Measurements from ENCODE around the gene YAP1. TPM values are rescaled to one million over a fixed set of nuclear protein-coding genes. Genes with fewer than 3 reads are reported as not detected.

YAP1 gene
- total RNA-seq, 1 donor from 2014 or later = 152 TPM

DNA sequence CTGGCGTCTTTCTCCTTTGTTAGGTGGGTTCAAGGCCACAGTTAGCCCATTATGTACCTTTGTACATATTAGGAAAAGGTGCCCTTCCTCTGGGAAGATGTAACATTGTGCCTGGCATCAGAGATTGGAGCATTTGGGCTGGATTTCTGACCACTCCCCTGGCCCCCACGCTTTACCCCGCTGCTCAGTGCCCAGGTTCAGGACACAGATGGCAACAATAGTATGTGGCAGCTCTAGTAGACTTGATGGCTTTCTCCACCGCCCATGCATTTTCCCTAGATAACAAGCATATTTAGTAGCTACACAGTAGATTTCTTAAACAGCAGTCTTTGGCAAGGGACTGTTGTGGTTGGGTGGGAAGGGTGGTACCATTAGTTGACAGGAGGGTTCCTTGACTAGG lies 53.1 kb downstream of the YAP1 start:
- no peak for DNase-seq (ENCODE audit: low spot score)

DNA sequence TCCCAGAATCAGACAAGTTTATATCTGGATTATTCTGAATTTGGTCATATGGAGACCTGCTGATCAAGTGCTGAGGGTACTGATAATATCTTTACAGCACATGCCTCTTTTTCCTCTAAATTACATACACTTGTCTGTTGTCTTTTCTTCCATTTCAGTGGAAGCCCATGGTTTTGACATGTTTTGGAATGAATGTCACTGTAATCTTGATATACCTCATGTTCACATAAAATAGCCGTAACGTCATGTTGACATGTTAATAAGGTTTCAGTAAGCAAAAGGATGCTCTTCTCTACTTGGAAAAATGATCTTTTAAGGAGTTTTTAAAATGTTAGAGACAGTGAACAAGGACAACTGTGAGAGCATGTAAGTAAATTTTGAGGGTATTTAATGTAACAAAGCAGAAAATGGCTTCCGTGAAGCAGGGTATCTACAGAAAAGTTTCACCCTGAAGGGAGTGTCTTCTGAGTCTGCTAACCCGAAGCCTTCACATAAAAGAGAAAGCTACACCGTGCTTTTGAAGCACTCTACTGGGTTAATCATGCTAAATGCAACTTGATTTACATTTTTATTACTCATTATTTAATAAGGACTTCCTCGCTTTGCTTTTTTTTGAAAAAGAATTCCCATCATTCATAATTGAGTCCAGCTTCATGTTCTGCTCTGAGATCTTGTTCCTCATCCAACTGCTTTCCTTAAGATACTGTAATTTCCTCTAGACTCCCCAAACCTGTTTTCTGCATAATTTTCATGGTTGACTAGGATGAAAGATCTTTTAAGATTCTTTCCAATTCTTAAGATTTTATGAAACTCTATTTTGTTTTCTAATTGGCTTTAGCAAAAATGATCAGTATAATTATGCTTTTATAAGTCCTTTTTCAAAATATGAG lies 56.2 kb downstream of the YAP1 start:
- DNase-seq (ENCODE audit: low spot score) = no peak

DNA sequence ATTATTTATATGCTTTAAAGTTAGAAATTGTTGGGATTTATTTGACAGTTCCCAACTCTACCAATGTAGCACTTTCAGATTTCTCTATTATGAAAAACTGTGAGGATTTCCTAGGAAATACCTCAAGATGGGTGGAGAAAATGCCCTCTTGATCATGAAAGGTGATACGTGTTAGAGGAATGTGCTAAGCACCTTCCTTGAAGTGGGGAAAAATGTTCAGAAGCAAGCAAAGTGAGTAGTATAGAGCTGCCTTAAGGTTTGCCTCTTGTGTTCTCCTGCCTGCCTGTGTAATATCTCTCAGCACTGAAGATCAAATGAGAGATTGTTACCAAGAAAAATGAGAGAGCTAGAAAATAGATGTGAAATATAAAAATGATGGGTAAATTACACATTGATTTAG lies 58.2 kb downstream of the YAP1 start:
- DNase-seq (ENCODE audit: low spot score) = no peak

DNA sequence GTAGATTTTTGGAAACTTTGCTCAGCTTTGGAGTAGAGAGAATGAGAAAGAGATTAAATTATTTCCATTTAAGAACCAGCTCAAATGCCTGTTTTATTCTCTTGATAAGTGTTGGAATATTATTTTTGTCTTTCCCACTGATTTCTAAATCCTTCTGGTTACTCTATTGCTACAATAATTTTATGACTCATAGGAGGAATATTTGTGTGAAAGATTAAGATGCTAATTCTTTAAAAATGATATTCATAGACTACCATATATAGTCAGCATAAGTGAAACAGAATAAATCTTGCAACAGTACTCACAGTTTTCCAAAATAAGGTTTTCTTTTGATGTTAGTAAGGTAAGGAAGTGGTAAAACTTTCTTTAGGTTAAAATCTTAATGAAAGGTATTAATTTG lies 60.9 kb downstream of the YAP1 start:
- DNase-seq (ENCODE audit: low spot score) = no peak

DNA sequence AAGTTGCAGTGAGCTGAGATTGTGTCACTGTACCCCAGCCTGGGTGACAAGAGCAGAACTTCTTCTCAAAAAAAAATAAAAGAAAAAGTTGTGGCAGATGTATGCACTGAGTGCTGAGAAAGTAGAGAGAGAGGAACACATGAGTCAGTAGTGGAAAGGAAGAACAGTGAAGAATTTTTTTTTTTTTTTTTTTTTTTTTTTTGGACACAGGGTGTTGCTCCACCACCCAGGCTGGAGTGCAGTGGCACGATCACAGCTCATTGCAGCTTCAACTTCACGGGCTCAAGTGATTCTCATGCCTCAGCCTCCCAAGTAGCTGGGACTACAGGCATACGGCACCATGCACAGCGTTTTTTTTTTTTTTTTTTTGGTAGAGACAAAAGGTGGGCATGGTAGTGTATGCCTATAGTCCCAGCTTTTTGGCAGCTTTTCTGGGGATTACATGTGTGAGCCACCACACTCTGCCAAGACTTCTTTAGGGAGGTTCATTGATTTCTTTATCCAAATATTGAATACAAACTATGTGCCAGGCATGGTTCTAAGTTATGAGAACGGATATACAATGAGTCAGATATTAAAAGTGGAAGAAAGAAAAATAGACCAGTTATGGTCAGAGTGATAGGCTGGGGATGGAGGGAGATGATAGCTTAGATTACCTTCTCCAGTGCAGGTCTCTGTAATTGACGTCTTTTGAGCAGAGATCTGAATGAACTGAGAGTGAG lies 62.0 kb downstream of the YAP1 start:
- DNase-seq (ENCODE audit: low spot score) = no peak

DNA sequence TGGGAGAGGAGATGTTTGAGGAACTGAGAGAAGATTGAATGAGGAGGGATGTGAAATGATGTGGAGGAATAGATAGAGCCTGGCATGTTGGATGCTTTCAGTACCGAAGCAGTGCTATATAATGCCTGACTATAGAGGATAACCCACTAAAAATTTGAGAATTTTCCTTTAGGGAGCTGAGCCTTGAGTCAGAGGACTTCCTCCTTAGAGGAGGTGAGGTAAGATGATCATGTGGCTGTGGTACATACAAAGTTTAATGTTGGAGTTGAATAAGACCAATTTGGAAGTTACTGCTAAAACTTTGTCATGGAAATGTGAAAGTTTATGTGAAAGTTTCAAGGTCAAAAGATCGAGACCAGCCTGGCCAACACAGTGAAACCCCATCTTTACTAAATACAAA lies 66.9 kb downstream of the YAP1 start:
- DNase-seq (ENCODE audit: low spot score) = no peak

DNA sequence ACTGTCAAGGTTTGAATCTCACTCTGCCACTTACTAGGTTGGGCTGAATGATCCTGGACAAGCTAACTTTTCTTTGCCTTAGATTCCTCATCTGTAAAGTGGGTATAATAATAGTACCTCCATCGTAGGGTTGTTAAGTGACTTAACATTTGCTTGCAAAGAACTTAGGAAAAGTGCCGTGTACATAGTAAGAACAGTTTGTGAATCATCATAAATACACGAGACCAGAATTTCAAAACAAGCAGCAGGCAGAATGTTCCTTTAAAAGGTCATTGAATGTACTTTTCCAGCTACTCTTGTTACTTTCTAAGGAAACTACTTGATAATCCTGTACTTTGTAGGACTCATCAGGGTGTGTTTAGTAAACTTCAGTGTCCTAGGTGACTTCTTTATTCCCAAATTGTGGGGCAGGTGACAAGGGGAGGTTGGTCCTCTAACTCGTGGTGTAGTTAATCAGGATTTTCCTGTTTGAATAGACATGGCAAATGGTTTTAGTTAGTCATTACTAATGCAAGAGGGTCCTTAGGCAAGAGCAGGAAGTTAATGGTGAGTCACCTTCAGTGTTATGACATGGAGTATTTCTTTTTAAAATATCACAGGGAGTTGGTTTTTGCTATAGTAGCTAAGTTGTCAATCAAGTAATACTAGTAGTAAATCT lies 67.9 kb downstream of the YAP1 start:
- DNase-seq (ENCODE audit: low spot score) = no peak

DNA sequence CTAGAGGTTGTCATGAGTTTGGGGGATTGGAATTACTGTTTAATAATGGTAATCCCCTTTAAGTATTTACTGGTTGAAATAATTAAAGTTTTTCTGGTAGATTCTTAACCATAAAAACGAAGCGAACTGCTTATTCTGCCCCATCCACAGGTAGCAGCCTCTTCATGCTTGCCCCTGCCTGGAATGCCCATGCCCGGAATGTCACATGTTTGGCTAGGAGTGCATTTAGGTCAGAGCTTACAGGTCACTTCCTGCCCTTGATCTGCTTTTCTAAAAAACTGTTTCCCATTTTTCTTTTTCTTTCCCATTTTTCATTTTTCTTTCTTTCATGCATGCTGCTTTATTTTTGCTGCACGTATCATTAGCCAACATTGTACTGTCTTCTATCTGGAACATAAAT lies 69.1 kb downstream of the YAP1 start:
- DNase-seq (ENCODE audit: low spot score) = no peak

DNA sequence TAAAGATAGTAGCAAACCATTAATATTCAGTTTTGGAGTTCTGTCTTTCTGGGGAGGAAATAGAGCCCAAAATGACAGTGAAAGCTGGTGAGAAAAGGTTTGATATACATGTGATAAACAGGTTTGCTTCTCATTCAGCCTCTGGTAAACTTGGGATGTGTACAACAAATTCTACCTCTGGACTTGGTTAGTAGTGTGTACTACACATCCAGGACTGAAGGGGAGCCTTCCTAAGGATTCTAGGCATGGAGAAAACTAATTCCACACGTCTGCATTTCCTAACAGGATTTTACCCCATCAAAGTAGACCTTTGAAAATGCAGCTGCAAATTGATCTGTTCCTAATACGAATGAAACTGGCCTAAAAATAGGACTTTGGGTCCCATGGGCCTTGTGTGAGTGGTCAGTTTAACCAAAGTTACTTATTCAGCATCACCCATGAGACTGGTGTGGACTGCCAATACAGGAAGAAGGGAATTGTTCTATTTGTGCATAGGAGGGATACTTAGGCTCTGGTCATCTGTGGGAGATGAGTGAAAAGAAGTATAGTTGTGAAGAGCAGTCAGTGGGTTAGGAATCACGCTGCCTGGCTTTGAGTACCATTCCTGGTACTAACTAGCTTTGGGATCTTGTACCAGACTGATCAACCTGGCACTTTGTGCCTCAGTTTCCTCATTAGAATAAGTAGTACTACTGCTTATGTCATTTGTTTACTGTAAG lies 74.2 kb downstream of the YAP1 start:
- DNase-seq (ENCODE audit: low spot score) = no peak

DNA sequence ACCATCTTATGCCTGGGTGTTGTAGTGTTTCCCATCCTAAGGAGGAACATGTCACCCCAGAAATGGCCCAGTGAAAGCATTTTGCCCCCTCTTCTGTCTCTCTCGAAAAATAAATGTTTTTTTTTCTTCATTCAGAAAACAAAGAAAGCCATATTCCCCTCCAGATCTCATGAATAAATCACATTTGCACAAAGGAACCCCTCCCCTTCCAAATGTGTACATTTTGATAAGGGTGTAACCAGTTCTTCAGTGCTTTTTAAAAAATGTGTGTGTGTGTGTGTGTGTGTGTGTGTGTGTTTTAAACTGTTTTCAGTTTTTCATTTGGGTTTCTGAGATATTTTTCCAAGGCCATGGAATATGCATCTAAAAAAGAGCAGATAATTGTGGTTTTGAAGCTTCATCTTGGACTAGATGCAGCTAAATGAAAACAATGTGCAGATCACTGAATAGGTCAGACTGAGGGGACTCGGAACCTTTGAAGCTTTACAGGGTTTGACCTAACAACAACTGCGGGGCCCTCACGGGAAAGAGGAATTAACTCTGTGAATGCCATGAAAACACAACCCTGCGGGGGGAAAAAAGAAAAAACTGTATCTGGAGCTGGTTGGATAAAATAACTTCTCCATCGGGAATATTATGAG lies 76.4 kb downstream of the YAP1 start:
- DNase-seq (ENCODE audit: low spot score) = no peak

DNA sequence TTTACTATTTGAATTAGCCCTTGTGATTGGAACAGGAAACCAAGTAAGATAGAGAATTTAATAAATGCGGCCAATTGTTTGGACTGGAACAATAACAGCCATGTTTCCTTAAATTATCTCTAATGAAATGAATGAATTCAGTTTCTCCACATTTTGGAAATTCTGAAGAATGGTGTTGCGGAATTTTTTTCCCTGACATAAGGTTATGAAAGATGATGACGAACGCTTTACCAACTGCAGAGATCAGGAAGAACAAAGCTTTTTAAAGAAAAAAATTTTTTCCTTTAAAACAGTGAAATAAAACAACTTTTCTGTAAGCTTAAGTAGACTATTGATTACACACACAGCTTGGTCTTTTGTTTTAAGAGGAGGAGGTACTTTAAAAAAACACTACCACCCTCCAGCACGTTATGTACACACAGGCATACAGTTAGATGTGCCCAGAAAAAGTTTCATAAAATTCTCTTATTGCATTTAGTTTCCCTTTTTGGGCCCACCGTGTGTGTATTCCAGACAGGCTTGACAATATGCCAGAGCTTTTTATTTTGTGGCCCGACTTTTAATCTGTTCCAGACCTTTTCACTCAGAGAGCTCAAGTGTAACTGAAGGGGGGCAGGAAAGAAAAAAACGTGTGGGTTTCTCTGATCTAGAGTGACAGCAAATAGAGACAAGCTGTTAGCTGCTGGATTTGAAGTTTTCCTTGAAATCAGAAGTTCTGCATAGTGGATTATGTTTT lies 77.3 kb downstream of the YAP1 start:
- DNase-seq (ENCODE audit: low spot score) = no peak

DNA sequence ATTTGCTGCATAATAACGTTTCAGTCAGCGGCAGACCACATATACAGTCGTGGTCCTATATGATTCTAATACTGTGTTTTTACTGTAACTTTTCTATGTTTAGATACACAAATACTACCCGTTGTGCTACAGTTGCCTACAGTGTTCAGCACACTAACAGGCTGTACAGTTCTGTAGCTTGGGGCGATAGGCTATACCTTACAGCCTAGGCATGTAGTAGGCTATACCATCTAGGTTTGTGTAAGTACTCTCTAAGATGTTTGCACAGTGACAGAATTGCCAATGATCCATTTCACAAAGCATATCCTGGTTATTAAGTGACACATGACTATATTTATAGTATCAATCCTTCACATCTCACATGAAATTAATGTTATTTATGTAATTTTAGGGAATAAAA lies 78.2 kb downstream of the YAP1 start:
- DNase-seq (ENCODE audit: low spot score) = no peak

DNA sequence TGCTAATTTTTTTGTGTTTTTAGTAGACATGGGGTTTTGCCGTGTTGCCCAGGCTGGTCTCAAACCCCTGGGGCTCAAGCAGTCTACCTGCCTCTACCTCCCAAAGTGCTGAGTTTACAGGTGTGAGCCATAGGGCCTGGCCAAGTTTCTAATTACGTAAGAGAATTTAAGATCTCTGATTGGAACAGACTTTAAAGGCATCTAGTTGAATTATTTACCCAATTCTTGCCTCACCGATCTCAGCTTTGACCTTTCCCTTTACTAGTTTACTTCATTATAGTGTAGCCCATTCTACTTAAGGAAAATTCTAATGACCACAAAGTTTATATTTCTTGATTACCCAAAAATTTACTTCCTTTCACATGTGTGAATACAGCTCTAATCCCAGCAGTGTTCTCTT lies 81.6 kb downstream of the YAP1 start:
- no peak for DNase-seq (ENCODE audit: low spot score)

DNA sequence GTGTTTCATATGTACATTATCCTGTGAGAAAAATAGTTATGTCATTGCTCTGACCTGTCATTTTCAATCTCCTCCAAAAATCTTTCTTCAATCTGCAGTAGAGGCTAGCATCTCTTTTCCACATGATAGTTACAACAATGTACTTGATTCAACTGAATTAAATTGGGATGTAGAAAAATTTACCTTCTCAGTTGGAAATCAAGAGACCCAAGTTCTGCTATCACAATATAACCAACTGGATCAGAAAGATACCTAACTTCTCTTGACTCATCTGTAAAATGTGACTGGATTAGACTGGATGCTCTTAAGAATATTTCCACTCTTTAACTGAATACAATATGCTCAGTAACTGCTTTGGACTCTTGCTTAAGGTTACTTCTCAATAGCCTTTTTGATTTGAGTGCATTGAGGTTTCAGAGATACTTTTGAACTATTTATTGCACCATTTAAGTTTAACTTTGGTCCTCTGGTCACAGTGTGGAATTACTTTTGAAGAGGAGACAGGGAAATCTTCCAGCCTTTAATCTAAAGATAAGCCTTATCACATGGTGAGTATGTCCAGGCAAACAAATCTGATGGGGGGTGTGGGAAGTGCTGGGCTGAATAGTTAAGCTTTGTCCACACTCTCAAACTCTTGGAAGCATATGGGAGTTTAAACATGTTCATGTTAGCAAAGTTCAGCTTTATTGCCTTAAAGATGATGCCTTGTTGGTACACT lies 82.3 kb downstream of the YAP1 start:
- DNase-seq (ENCODE audit: low spot score) = no peak

DNA sequence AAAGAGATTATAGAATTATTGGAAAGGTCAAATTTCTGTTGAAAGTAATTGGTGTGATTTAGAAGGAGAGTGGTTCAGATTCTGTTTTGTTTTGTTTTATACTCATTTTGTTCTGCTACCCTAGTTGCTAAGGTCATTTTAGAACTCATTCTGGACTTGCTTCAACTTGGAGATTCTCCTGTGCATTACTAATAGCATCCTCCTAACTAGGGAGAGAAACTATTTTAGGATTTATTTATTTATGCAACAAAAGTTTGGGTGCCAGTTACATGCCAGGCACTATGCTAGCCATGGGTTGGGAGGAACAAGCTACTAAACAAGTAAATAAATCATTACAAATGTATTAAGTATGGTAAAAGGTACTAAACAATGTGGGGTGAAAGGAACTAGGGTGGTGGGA lies 84.0 kb downstream of the YAP1 start:
- DNase-seq (ENCODE audit: low spot score) = no peak

DNA sequence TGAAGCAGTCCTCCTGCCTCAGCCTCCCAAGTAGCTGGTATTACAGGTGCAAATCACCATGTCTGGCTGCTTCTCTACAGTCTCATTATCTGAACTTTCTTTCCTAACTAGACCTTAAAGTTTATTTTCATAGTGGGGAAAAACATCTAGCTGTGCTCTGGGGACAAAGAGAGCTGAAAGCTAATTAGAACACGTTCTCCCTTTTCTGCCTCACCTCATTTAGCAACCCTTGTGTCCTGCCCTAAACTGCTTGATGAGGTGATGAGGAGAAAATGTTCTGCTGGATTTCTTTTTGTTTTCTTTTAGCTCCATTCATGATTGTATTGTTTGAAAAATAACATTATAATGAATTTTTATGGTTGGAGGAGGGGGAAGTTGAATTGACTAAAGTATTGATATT lies 84.7 kb downstream of the YAP1 start:
- DNase-seq (ENCODE audit: low spot score) = no peak

DNA sequence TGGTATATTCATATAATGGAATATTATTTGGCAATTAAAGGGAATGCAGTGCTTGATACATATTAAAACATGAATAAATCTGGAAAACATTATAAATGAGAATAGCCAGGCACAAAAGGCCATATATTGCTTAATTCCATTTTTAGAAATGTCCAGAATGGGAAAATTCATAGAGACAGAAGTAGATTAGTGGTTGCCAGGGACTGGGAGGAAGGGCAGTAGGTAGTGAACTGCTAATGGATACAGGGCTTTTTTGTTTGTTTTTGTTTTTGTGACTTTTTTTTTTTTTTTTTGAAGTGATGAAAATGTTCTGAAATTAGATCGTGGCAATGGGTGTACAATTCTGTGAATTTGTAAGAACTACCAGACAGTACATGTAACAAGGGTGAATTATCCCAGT lies 86.1 kb downstream of the YAP1 start:
- DNase-seq (ENCODE audit: low spot score) = no peak

DNA sequence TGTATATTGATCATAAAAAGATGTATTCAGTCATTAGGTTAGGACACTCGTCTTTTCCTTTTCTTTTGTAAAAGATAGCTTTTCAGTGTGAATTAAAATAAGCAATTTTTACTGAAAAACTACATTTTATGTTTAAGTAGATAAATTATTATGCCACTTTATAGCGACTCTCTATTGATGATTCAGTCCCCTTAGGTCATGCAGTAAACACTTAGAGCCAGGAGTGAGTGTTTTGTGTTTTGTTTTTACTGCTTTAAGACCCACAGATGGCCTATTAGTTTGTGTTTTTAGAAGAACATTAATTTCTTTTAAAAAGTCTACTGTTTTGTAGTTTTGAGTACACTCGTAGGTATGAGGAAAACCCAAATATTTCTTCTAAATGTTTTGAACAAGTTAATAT lies 86.6 kb downstream of the YAP1 start:
- DNase-seq (ENCODE audit: low spot score) = no peak

DNA sequence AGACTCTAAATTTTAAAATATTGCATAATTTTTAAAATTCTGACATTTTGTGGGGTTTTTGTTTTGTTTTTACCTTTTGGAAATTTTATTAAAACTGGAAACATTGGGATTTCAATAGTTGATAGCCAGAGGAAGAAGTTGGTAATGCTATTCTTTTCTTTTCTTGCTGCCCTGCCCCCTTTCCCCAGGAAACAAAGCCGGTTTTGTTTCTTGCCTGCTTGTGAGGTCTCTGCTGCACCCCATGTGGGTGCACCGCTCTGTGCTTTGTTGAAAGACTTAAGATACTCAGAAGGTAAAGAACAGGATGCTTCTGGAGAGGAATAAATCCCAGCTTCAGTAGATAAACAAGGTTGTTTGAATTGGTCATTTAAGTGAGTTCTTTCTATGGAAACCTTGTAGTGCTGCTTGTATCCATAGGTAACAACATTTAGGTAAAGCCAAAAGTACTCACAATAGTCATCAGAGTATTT lies 87.5 kb downstream of the YAP1 start:
- no peak for DNase-seq (ENCODE audit: low spot score)

DNA sequence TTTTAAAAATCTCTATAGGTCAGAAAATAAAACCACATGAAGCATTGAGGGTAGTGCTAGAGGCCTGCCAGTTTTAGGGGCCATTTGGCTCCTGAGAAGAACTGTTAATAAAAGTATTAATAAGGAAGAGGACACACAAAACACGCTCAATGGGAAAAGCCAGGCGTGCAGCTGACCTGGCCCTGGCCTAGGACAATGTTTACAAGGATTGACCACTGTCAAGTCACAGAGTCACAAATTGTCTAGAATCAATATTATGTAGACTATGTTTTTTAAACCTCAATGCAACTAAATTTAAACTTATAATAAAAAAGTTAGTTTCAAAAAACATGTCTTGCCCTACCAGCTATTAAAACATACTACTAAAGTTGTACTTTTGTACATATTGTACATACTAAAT lies 89.4 kb downstream of the YAP1 start:
- DNase-seq (ENCODE audit: low spot score) = no peak
